HG02798 (cell line): ENCODE measurements around the gene LRP6.
"Not testable (repeated sequence)": the region's sequence is repeated elsewhere in the genome, so short reads cannot be mapped to it uniquely, and the experiment has no call there.

Experiments used
- ATAC-seq: cut with Tn5 transposase; IDR thresholded peaks from one replicate; pipeline ENCODE4 v1.9.1; 2021; ENCODE audit warnings: mild to moderate bottlenecking; ENCODE audit not compliant: unreplicated experiment, poor library complexity

Gene LRP6

DNA sequence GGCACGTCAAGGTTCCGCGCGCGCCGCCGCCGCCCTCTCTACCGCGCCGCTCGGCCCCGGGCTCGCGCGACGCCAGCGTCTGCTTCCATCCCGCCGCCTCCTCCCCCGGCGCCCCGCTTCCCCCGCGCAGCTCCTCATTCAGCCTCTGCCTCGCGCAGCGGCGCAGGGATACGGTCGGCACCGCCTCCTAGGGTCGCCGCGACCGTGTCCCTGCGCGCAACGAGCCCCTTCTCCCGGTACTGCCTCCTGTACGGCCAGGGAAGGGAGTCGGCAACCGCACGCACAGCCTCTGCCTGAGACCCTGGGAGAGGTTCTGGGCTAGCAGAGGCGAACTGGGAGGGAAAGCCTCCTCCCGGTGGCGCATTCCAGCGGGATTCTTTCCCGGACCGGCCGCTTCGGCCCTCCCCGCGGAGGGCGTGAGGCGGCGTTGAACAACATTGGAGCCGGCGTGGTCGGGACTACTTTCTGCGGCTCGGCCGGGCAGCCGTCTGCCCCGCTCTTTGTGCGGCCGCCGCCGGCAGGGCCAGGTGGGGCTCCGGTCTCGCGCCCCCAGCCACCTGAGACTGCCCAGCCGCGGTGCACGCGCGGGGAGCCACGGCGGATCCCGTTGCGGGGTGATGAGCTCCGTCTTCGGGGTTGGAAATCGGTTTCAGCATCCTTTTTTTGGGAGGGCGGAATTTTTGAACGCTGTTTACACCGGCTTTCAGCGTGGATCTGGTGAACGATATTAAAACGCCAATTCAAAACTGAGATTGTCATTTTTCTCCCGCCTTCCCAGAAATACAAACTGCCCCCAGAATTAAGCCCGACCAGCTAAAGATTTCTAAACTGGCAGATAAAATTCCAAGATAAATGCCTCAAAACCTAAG, at the start of gene LRP6:
Gene LRP6 (minus strand): TSS at position 172 of the 869 bp plus-strand sequence. CDS start 309 bp downstream, outside the sequence.
- ATAC-seq = peak; percentile 81

DNA sequence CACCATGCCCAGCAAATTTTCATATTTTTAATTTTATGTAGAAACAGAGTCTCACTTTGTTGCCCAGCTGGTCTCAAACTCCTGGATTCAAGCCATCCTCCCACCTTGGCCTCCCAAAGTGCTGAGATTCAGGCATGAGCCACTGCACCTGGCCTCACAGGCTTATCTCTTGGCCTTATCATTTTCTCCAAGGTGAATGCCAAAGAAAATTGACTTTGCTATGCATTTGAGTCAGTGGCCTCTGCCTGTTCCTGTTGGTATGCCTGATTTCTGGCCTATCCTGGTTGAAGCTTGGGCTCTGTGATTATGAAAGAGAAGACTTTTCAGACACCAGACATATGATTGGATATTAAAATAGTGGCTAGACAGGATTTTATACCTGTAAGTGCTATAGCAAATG, 49.0 kb upstream of the LRP6 start:
- no peak for ATAC-seq

DNA sequence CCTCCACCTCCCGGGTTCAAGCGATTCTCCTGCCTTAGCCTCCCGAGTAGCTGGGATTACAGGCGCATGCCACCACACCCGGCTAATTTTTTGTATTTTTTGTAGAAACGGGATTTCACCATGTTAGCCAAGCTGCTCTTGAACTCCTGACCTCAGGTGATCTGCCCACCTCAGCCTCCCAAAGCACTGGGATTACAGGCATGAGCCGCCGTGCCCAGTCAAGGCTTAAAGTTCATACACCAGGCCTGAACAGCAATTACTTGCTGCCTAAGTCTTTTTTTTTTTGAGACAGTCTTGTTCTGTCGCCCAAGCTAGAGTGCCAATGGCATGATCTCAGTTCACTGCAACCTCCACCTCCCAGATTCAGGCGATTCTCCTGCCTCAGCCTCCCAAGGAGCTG, 43.9 kb upstream of the LRP6 start:
- ATAC-seq = not testable (repeated sequence)

DNA sequence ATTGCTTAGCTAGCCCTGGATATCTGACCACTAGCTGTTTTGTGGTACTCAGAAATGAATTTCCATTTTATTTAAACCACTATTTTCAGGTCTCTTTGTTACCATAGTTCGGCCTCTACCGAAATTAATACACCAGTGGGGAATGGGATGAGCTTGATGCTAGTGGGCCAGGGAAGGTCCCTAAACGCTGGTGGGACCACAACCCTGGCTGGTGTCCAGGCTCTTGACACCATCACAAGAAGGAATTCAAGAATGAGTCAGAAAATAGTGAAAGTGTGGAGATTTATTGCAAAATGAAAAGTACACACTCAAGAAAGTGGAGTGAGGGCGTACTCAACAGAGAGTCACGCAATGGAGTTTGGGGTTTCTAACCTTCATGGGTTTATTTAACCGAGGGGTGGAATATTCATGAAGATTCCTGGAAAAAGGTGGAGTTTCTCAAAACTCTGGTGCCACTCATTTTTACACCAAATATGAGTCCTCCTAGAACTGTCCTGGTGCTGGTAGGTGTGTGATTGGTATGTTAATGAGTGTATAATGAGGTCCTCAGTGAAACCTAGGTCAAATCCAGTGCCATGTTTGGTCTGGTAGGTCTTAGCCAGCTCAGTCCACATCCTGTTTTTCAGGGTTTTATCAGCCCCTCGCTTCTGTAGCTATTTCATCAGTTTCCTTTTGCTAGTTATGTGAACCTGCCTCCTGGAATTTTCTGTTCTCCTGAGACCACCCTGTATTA, 38.9 kb upstream of the LRP6 start:
- ATAC-seq = no peak

DNA sequence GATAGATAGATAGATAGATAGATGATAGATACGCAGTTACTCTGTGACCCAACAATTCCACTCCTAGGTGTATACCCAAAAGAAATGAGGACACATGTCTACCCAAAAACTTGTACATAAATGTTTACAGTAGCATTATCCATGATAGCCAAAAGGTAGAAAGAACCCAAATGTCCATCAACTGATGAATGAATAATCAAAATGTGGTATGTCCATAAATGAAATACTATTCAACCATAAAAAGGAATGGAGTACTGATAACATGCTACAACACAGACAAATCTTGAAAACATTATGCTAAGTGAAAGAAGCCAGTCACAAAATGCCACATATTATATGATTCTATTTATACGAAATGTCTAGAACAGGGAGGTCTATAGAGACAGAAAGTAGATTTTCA, 36.1 kb upstream of the LRP6 start:
- ATAC-seq = no peak

DNA sequence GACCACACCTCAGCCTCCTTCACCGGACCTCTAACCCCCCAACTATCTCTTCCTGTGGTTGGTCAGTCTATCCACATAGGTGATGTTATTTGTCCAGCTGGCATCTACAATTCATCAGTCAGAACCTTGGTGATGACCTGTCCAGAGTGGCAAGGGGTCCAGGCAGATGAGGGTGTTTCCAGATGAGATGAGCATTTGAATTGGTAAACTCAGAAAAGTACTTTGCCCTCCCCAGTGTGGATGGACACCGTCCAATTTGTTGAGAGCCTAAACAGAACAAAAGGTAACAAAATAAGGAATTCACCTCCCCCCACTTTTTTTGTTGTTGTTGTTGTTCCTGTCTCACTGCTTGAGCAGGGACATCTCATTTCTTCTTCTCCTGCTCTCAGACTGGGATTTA, 34.3 kb upstream of the LRP6 start:
- ATAC-seq = no peak

DNA sequence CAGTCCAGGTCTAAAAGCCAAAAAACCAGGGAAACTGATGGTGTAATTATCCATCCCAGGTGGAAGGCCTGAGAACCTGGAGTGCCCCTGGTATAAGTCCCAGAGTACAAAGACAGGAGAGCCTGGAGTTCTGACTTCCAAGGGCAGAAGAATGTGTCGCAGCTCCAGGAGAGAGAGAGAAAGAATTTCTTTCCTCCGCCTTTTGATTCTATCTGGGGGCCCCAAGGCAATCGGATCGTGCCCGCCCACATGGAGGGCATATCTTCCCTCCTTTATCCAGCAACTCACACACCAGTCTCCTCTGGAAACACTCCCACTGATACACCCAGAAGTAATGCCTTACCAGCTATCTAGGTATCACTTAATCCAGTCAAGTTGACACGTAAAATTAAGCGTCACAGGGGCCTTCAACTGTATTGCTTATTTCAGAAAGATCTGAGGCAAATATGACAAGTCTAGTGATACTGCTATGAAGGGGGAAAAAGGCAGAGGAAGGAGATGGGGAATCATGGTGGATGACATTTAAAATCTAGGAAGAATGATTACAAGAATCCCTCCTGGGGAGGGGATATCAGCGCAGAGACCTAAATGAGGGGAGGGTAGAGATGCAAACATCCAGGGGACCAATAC, 30.5 kb upstream of the LRP6 start:
- no peak for ATAC-seq

DNA sequence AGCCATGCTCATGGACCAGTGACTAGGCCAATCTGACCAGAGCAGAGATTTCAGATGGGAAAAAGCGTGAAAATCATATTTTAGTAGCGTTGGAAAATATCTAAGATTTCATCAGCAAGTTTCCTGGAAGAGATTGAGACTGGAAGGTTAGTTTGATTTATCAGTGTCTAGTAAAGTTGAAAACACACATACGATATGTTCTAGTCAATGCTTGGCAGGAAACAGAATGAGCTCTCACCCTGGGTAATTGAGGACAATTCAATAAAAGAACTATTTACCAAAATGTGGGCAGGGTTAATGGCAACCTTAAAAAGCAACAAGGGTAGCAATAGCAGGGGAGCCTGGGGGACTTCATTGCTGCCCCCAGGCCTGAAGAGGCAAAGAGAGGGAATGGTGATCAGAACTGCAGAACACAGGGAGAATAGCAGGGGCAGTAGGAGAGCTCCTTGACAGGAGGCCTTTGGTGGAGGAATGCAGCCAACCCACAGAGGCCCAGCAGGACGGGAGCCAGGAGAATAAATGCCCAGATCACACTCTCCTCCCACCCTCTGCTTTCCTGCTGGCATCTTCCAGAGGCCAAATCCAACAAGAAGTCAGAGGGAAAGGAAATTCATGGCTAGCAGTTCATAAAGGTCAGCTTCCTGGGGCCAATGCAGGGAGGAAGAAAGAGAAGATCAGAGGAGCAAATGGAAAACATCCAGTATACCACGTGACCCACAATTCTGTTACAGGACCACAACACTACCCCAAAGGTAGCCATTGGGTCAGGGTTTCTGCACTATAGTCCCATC, 27.6 kb upstream of the LRP6 start:
- no peak for ATAC-seq

DNA sequence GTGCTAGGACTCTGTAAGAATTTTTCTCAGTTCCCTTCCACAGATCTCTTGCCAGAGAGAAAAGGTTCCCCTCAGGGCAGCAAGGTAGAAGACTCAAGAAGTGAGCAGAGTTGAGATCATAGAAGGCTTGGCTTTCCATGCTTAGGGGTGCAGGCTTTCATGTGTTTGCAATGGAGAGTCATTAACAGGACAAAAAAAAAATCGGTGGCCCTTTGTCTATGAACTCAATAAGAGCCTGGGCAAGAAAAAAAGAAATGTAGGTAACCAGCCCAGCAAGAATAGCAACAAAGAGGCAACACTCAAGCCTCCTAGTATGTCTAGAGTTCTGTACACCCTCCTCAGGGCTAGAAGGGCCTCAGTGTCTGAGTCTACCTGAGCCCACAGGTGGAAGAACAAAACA, 23.4 kb upstream of the LRP6 start:
- ATAC-seq = no peak

DNA sequence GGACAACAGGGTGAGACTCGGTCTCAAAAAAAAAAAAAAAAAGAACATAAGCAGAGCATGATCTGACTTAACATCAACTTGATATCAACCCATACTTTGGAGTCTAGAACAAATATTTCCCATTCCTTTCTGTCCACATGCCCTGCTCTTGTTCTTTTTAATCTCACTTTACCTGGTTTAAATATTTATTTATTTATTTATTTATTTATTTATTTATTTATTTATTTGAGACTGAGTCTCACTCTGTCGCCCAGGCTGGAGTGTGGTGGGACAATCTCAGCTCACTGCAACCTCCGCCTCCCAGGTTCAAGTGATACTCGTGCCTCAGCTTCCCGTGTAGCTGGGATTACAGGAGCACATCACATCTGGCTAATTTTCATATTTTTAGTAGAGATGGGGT, 19.6 kb upstream of the LRP6 start:
- no peak for ATAC-seq

DNA sequence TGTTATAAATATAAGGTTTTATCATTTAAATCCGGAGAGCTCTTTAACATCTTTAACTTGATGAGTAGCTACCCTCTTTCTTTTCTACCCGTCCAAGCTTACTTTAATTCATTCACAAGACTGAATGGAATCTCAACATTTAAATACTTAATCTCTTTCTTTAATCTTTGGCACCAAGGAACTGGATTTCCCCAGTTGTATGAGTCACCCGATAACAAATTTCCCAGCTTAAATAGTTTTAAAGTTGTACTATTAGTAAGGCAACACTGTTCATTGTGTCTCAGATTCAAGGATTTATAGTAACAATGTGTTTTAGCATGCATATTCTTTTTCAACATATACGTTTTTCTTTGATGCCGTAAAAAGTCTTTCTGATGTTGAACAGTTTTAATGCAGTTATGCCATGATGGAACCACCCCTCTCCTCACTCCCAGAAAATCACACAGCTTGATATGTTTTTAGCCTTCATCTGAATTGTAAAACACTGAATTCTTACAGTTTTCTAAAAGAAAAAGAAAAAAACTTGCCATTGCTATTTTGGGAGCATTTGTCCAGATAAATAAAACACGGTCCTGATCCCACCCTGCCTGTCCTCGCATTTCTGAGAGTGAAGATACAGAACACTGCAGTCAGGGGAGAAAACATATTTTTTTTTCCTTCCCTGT, 16.0 kb upstream of the LRP6 start:
- no peak for ATAC-seq

DNA sequence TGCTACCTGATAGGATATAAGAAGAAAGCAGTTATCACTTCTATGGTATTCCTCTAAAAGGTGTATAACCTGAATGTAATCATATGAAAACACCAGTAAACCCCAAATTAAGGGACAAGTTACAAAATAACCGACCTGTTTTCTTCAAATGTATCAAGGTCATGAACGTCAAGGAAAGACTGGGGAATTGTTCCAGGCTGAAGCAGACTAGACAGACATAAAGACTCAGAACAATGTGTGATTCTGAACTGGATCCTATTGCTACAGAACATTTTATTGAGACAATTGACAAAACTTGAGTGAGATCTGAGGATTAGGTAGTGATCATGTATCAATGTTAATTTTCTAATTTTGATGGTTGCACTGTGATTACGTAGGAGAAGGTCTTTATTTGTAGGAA, 15.4 kb upstream of the LRP6 start:
- ATAC-seq = no peak

DNA sequence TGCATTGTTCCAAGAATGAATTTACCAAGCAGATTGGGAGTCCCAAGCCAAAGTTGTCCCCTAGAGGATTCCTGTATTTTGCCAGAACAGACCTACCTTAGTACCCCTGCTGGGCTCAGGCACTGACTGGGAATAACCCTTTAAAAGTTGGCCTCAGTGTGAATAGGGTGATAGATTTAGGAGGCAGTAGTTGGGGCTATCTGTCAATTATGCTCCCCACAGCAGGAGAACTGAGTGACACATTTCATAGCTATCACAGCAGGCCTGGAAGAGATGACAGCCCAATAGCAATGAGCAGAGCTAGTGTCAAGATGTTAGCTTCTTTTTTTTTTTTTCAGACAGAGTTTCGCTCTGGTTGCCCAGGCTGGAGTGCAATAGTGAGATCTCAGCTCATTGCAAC, 14.3 kb upstream of the LRP6 start:
- ATAC-seq = no peak

DNA sequence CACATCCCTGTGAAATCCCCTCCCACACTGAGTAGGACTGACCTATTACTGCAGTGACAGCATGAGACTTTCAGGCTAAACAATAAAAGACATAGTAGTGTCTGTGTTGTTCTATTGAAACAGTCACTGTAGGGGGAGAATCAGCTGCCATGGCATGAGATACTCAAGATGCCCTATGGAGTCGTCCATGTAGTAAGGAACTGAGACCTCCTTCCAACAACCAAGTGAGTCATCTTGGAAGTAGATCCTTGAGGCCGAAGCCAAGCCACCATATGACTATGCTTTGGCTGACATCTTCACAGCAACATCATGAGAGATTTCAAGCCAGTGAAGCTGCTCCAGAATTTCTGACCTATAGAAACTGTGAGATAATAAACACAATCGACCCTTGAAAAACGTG, 12.1 kb upstream of the LRP6 start:
- ATAC-seq = no peak

DNA sequence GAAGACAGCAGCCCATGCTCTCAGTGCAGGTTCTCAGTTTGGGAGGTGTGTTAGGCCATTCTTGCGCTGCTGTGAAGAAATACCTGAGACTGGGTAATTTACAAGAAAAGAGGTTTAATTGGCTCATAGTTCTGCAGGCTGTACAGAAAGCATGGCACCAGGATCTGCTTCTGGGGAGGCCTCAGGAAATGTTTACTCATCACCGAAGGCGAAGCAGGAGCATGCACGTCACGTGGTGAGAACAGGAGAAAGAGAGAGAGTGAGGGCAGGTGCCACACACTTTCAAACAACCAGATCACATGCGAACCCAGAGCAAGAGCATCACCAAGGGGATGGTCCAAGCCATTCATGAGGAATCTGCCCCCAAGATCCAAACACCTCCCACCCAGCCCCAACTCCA, 9.0 kb upstream of the LRP6 start:
- ATAC-seq = no peak

DNA sequence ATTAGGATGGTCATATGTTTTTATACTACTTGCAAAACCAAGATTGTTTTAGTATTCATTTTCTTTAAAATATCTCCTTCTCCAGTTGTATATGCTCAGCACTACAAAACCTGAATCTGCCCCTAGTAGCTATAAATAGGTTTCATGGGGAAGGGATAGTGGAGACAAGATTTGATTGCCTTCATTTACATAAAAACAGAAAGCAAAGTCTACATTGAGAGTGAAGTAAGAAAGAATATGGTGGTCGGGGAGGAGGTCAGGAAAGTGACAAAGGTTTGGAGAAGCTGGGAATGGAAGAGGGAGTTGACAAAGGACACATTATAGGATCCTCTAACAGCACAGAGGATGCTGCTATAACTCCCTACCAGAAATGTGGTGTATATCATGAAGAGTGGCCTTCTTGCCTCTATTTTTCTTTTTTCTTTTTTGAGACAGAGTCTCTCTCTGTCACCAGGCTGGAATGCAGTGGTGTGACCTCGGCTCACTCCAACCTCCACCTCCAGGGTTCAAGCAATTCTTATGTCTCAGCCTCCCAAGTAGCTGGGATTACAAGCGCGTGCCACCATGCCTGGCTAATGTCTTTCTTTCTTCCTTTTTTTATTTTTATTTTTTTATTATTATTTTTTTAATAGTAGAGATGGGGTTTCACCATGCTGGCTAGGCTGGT, 6.6 kb upstream of the LRP6 start:
- ATAC-seq = no peak

DNA sequence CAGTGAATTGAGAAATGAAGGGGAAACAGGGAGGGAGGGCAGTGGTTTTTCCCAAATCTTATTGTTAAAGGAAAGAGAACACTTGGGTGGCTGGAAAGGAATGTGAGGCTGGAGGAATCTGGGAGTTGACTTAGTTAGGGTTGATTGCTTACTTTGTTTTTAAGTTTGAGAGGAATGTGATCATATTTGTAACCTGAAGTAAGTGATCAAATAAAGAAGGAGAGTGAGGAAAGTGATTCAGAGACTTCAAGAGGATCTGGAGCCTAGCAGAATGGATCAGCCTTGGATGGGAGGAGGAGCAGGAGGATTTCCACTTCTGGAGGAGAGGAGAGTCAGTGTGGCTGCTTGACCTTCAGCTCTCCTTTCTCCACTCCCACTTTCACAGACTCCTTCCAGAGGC, 6.0 kb upstream of the LRP6 start:
- no peak for ATAC-seq

DNA sequence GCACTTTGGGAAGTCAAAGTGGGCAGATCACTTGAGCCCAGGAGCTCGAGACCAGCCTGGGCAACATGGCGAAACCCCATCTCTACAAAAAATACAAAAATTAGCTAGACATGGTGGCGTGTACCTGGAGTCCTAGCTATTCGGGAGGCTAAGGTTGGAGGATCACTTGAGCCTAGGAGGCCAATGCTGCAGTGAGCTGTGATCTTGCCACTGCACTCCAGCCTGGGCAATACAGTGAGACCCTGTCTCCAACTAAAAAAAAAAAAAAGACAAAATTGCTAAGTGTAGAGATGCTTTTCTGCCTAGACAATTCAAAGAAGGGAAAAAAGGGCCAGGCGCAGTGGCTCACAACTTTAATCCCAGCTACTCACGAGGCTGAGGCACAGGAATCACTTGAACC, 3.4 kb upstream of the LRP6 start:
- ATAC-seq = no peak

DNA sequence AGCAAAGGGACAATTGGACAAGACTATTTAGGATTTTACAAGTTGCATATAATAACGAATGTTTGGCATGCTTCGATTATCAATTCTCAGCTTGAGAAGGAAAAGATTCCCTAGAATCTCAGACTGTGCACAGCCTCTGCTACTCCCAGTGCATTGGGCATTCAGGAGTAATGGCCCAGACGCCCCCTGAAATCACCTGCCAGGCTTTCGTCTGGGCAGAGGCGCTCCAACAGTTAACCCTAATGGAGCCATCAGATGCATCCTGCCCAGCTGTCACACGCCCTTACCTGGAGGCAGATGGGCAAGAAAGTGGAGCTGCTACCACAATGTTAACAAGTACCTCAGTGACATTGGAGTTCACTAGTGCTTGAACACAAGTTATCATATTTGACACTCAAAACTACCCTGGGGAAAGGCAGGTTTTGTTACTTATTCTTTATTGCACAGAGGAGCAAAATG, 927 bp upstream of the LRP6 start:
- ATAC-seq = no peak
